Measurements from ENCODE around the gene TANGO6. TPM values are rescaled to one million over a fixed set of nuclear protein-coding genes. Genes with fewer than 3 reads are reported as not detected.

The TANGO6 gene
- total RNA-seq, 1 donor, result 22.4 TPM

DNA sequence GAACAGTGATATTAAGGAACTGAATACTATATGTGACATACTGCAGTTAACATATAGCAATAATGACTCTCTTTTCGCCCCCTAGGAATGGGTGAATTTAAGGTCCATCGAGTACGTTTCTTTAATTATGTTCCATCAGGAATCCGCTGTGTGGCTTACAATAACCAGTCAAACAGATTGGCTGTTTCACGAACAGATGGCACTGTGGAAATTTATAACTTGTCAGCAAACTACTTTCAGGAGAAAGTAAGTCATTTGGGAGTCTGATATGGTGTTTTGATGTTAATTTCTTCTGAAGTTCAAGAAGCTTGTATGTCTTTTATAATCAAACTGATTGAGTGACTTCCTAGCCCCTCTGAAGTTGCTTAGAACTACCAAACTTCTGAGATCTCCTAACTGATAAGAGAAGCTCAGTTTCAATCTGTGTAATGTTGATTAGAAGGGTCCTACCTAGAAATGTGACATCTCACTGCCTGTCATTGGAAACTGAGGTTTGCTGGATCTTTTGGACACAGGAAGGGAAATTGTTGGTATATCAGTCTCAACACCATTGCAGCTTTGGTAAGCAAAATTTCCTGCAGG lies 290.1 kb downstream of the TANGO6 start:
- DNase-seq (ENCODE audit: low read depth), result no peak
- TF ChIP-seq, protein P1, sequence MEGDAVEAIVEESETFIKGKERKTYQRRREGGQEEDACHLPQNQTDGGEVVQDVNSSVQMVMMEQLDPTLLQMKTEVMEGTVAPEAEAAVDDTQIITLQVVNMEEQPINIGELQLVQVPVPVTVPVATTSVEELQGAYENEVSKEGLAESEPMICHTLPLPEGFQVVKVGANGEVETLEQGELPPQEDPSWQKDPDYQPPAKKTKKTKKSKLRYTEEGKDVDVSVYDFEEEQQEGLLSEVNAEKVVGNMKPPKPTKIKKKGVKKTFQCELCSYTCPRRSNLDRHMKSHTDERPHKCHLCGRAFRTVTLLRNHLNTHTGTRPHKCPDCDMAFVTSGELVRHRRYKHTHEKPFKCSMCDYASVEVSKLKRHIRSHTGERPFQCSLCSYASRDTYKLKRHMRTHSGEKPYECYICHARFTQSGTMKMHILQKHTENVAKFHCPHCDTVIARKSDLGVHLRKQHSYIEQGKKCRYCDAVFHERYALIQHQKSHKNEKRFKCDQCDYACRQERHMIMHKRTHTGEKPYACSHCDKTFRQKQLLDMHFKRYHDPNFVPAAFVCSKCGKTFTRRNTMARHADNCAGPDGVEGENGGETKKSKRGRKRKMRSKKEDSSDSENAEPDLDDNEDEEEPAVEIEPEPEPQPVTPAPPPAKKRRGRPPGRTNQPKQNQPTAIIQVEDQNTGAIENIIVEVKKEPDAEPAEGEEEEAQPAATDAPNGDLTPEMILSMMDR (IDR thresholded peaks at IDR 0.05; ENCODE audit: insufficient read depth, low read length), result no peak
- H3K4me3 ChIP-seq (ENCODE audit: low read depth, low read length), result peak overlapping the region; percentile 96

Small RNA genes lying within 50 kb of the gene (small RNA-seq; reads per million reads assigned to genes)
- gene RF00019, result not detected
- gene RF00066, result not detected
- gene RNU6-898P, result not detected

Other genes with a start within 250 kb of the TANGO6 start
- gene CDH3, start 198.2 kb upstream of the TANGO6 start, total RNA-seq (ENCODE audit: low replicate concordance), result not detected in 2 replicates
- 2.1 TPM in 1 of 2 replicates, not detected in the other for gene CDH1, start 106.2 kb upstream of the TANGO6 start, total RNA-seq (ENCODE audit: low replicate concordance)